Body of pancreas (tissue), 4 donors: ENCODE measurements around the gene HOXB4. TPM values are rescaled to one million over a fixed set of nuclear protein-coding genes. Genes with fewer than 3 reads are reported as not detected.

ENCODE experiments used
- ATAC-seq: fragments of 150-250 bp; one replicate; pipeline ENCODE4 v1.9.1; 2016
- DNase-seq, 4 donors: peaks; one replicate each; pipeline ENCODE4 v3.0.0-alpha.2; 2019
- H3K27ac ChIP-seq, 4 donors: fragments of 200-600 bp; sonication (generic); 1 replicate in 3 of 4; 2 replicates in 1 of 4; pipeline versions ENCODE4 v1.5.1 to v1.6.1; 2016 to 2019; ENCODE audit warnings: mild to moderate bottlenecking in 1 of 4, mixed read lengths in 1 of 4, moderate library complexity in 1 of 4
- H3K27me3 ChIP-seq, 2 donors: fragments of 200-600 bp; sonication (generic); one replicate each; pipeline ENCODE4 v1.6.0; 2016; ENCODE audit warnings: mild to moderate bottlenecking in 1 of 2
- H3K36me3 ChIP-seq, 2 donors: fragments of 200-600 bp; sonication (generic); replicated peaks in 1 of 2; 2 replicates each; pipeline ENCODE4 v1.5.1; 2016; ENCODE audit warnings: low read depth in 2 of 2; ENCODE audit not compliant: insufficient read depth in 1 of 2
- H3K4me1 ChIP-seq: fragments of 200-600 bp; sonication (generic); one replicate; pipeline ENCODE4 v1.6.0; 2016
- H3K4me3 ChIP-seq, 2 donors: fragments of 200-600 bp; sonication (generic); 1 replicate in 1 of 2; 2 replicates in 1 of 2; pipeline ENCODE4 v1.5.1; 2016 to 2019
- H3K9me3 ChIP-seq, 3 donors: fragments of 200-600 bp; sonication (generic); 1 replicate in 2 of 3; 2 replicates in 1 of 3; pipeline ENCODE4 v1.5.1; 2016
- POLR2A ChIP-seq, 3 donors: fragments of 450-650 bp; IDR thresholded peaks; one replicate each; pipeline ENCODE4 v1.6.1; 2016; ENCODE audit warnings: antibody characterized with exemption in 3 of 3, mild to moderate bottlenecking in 2 of 3
- WGBS, 2 donors: methylation state at CpG; one replicate each; pipeline ENCODE4 v1.1.5; 2017; 5-methylcytosine and 5-hydroxymethylcytosine counted together
- intact Hi-C: fragments of 100-400 bp; cut with DNase I; formaldehyde crosslinking; loops from one replicate; pipeline ENCODE4 v1.15.1; 2023
- total RNA-seq, 2 donors: library from RNA; depleted of rRNA; stranded (reverse); fragments of >200 nt; gene quantifications; one replicate each; pipeline ENCODE4 v1.1.0, GENCODE V29; 2016
- TF ChIP-seq, protein P1 (sequence below), 7 experiments: fragments of 450-650 bp in 4 of 7; fragments of 200-600 bp in 3 of 7; sonication (generic) in 3 of 7; IDR thresholded peaks; one replicate each; pipeline ENCODE4 v1.5.1; 2016 to 2019; ENCODE audit warnings: antibody characterized with exemption in 7 of 7

Gene HOXB4
- total RNA-seq, 2 donors from 2014 or later: 0.26 to 2.3 TPM

DNA sequence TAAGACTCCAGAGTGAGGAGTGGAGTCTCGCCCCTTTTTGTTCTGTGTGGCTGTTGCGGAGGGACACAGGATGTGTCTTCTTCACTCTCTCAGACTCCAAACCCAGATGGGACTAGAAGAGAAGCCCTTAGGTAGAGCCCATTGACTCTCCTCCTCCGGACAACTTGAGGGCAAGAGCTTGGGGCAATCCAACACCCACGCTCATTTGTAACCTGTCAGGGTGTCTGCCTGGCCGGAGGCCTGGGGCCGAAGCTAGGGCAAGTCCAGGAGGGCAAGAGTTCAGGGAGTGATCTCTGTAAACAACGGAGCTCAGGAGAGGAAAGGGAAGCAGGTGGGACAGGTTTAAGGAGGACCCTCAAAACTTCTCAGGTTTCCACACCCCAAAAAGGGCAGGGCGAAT is 45.9 kb downstream of the HOXB4 start:
- 52 to 60% methylated on average over 7 to 8 of the region's 8 CpGs for WGBS, 2 donors
- DNase-seq: no peak
- Histone ChIP-seq H3K27ac (no peak overlapping the region), H3K9me3 (no peaks in the 10 kb centered on the region), H3K4me3 (no peak overlapping the region), H3K4me1 (peaks cover 3% of the 10 kb centered on the region), H3K27me3 (peaks cover 0 to 5% of the 10 kb centered on the region in 2 donors), H3K36me3 (no peaks in the 10 kb centered on the region)
- intact Hi-C loops: no loop called here
- TF ChIP-seq, protein P1, sequence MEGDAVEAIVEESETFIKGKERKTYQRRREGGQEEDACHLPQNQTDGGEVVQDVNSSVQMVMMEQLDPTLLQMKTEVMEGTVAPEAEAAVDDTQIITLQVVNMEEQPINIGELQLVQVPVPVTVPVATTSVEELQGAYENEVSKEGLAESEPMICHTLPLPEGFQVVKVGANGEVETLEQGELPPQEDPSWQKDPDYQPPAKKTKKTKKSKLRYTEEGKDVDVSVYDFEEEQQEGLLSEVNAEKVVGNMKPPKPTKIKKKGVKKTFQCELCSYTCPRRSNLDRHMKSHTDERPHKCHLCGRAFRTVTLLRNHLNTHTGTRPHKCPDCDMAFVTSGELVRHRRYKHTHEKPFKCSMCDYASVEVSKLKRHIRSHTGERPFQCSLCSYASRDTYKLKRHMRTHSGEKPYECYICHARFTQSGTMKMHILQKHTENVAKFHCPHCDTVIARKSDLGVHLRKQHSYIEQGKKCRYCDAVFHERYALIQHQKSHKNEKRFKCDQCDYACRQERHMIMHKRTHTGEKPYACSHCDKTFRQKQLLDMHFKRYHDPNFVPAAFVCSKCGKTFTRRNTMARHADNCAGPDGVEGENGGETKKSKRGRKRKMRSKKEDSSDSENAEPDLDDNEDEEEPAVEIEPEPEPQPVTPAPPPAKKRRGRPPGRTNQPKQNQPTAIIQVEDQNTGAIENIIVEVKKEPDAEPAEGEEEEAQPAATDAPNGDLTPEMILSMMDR (IDR thresholded peaks at IDR 0.05): no peak
- TF ChIP-seq POLR2A (IDR thresholded peaks at IDR 0.05): no peak
- no peak for ATAC-seq

DNA sequence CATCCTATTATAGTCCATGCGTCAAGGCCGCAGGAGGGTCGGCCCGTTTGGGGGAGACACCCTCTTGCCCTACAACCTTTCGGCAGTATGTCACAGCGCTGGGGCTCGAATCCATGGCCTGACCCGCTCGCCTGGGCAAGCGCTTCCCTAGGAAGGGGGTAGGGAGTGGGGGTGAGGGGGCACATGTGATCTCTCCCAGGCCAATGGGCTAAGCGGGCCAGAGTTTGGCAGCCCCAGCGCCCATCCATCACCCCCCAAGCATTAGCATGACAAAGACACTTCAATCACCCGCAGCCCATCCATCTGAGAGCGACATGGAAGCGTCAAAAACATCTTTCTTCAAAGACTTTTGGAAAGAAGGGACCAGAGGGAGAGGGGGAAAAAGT is 47.3 kb downstream of the HOXB4 start, which contains the start of gene HOXB1:
Gene HOXB1 (minus strand): TSS at position 125 of the 386 bp plus-strand sequence. CDS start 107 bp downstream, at position 18.
- no peaks in the 10 kb centered on the region for H3K36me3 ChIP-seq
- peaks cover 5% of the 10 kb centered on the region for H3K4me1 ChIP-seq
- no peak for TF ChIP-seq POLR2A (IDR thresholded peaks at IDR 0.05)
- TF ChIP-seq, protein P1 (IDR thresholded peaks at IDR 0.05): no peak
- H3K9me3 ChIP-seq: no peaks in the 10 kb centered on the region
- WGBS, 2 donors: 54 to 58% methylated on average over 6 to 15 of the region's 15 CpGs
- intact Hi-C loops: no loop called here
- H3K27me3 ChIP-seq: peaks cover 0 to 12% of the 10 kb centered on the region in 2 donors
- ATAC-seq (no peak), DNase-seq (no peak)
- H3K4me3 ChIP-seq: no peak within 1 kb of the TSS
- H3K27ac ChIP-seq: no peak within 1 kb of the TSS

DNA sequence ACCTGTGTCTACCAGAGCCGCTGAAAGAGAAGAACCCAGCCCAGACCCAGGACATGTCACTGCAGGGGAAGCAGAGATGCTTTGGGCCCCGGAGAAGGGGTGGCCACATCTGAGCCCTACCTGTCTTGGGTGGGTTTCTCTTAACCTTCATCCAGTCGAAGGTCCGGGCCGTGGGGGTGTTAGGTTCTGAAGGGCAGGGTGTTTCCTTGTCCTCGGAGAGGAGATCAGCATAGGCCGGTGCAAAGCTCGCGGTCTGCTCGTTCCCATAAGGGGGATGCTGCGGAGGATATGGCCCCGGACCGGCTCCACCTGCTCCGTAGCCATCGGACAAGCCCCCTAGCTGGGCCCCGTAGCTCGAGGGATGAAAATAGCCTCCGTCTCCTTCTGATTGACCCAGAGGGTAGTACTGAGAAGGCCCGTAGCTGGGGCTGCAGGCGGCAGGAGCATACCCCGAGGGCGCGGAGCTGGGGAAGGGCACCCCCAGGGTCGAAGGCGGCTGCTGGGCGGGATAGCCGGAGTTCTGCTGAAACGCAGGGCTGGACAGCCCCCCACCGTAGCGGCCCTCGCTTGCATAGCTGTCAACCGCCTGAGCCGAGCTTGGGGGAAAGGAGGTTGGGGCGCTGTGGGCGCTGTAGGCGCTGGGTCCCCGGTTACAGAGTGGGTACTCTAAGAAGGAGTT is 47.8 kb downstream of the HOXB4 start:
- WGBS, 2 donors: 44 to 45% methylated on average over 10 to 37 of the region's 37 CpGs
- H3K36me3 ChIP-seq: no peaks in the 10 kb centered on the region
- H3K27me3 ChIP-seq: peaks cover 0 to 12% of the 10 kb centered on the region in 2 donors
- no peak for ATAC-seq
- no peak for TF ChIP-seq POLR2A (IDR thresholded peaks at IDR 0.05)
- TF ChIP-seq, protein P1 (IDR thresholded peaks at IDR 0.05): no peak
- H3K9me3 ChIP-seq: no peaks in the 10 kb centered on the region
- no peak for DNase-seq
- no peak overlapping the region for H3K4me3 ChIP-seq
- peaks cover 5% of the 10 kb centered on the region for H3K4me1 ChIP-seq
- intact Hi-C loops: no loop called here
- no peak overlapping the region for H3K27ac ChIP-seq

DNA sequence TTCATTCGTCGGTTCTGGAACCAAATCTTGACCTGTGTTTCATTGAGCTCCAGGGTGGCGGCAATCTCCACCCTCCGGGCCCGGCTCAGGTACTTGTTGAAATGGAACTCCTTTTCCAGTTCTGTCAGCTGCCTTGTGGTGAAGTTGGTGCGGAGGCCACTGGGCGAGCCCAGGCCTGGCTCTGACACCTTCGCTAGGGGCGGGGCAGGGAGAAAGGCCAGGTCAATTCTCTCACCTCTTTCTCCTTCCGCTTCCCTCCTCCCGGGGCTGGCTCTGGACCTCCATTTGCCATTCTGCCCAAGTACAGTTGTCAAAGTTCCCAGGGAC is 48.5 kb downstream of the HOXB4 start:
- TF ChIP-seq POLR2A (IDR thresholded peaks at IDR 0.05): no peak
- TF ChIP-seq, protein P1 (IDR thresholded peaks at IDR 0.05): no peak
- Histone ChIP-seq H3K4me1 (peaks cover 5% of the 10 kb centered on the region), H3K4me3 (no peak overlapping the region), H3K27ac (no peak overlapping the region), H3K27me3 (peaks cover 0 to 12% of the 10 kb centered on the region in 2 donors), H3K9me3 (no peaks in the 10 kb centered on the region), H3K36me3 (no peaks in the 10 kb centered on the region)
- no peak for DNase-seq
- intact Hi-C loops: no loop called here
- ATAC-seq: no peak
- 78 to 87% methylated on average over 10 to 11 of the region's 11 CpGs for WGBS, 2 donors
